CD14-positive monocyte (primary cell): ENCODE data around the gene CPT1A. TPM values are rescaled to one million over a fixed set of nuclear protein-coding genes. Genes with fewer than 3 reads are reported as not detected.

ENCODE experiments used
- DNase-seq, 3 donors: peaks; one replicate each; pipeline ENCODE4 v3.0.0-alpha.2; 2011 to 2022
- H2AFZ ChIP-seq: 2 replicates; pipeline ENCODE4 v1.6.0; 2012; ENCODE audit warnings: mild to moderate bottlenecking, low read depth, low read length, inconsistent platforms; ENCODE audit not compliant: insufficient read depth, poor library complexity, severe bottlenecking
- H3K27ac ChIP-seq, 2 donors: 1 replicate in 1 of 2; 2 replicates in 1 of 2; pipeline ENCODE4 v1.5.1; 2012 to 2013; ENCODE audit warnings: low read length in 2 of 2, control low read depth in 1 of 2, inconsistent platforms in 1 of 2, low read depth in 1 of 2, mild to moderate bottlenecking in 1 of 2
- H3K27me3 ChIP-seq, 2 donors: one replicate each; pipeline versions ENCODE4 v1.6.0 to v1.6.1; 2011 to 2013; ENCODE audit warnings: low read length in 2 of 2; ENCODE audit not compliant: control insufficient read depth in 2 of 2, insufficient read depth in 2 of 2
- H3K36me3 ChIP-seq, 2 donors: replicated peaks in 1 of 2; 1 replicate in 1 of 2; 2 replicates in 1 of 2; pipeline versions ENCODE4 v1.5.1 to v1.6.1; 2012 to 2013; ENCODE audit warnings: low read length in 2 of 2, control low read depth in 1 of 2, inconsistent platforms in 1 of 2, mild to moderate bottlenecking in 1 of 2; ENCODE audit not compliant: insufficient read depth in 2 of 2, control insufficient read depth in 1 of 2
- H3K4me1 ChIP-seq, 2 donors: 1 replicate in 1 of 2; 2 replicates in 1 of 2; pipeline versions ENCODE4 v1.5.1 to v1.6.1; 2012 to 2013; ENCODE audit warnings: low read length in 2 of 2, control low read depth in 1 of 2, inconsistent platforms in 1 of 2, mild to moderate bottlenecking in 1 of 2, moderate library complexity in 1 of 2; ENCODE audit not compliant: insufficient read depth in 2 of 2, control insufficient read depth in 1 of 2
- H3K4me2 ChIP-seq: replicated peaks from 2 replicates; pipeline ENCODE3; 2012; ENCODE audit warnings: low read length, moderate library complexity, mild to moderate bottlenecking; ENCODE audit not compliant: poor library complexity, severe bottlenecking; ENCODE audit errors: extremely low read depth
- H3K4me3 ChIP-seq, 3 experiments: fragments of 200-600 bp in 1 of 3; sonication (generic) in 1 of 3; replicated peaks in 1 of 3; 1 replicate in 2 of 3; 2 replicates in 1 of 3; pipeline ENCODE4 v1.5.1; 2011 to 2013; ENCODE audit warnings: low read length in 3 of 3, mild to moderate bottlenecking in 3 of 3, control low read depth in 2 of 3, low read depth in 2 of 3, inconsistent platforms in 1 of 3, moderate library complexity in 1 of 3
- H3K79me2 ChIP-seq: 2 replicates; pipeline ENCODE4 v1.6.0; 2012; ENCODE audit warnings: mild to moderate bottlenecking, control low read depth, inconsistent platforms, low read length, moderate library complexity; ENCODE audit not compliant: insufficient read depth
- H3K9ac ChIP-seq: 2 replicates; pipeline ENCODE4 v1.6.0; 2017; ENCODE audit warnings: low read length, mild to moderate bottlenecking; ENCODE audit not compliant: insufficient read depth, poor library complexity, severe bottlenecking
- H3K9me3 ChIP-seq, 2 donors: replicated peaks in 1 of 2; 1 replicate in 1 of 2; 2 replicates in 1 of 2; pipeline versions ENCODE4 v1.5.1 to v1.6.1; 2012 to 2013; ENCODE audit warnings: low read length in 2 of 2, control low read depth in 1 of 2; ENCODE audit not compliant: control insufficient read depth in 1 of 2, insufficient read depth in 1 of 2
- H4K20me1 ChIP-seq: 2 replicates; pipeline ENCODE4 v1.6.0; 2012; ENCODE audit warnings: mild to moderate bottlenecking, low read length, control low read depth, moderate library complexity; ENCODE audit not compliant: insufficient read depth
- H3K27ac Mint-ChIP-seq, 7 donors: one replicate each; pipeline ENCODE4 v1.8.0; 2020; ENCODE audit warnings: mild to moderate bottlenecking in 7 of 7, mixed read lengths in 7 of 7, moderate library complexity in 6 of 7, inconsistent platforms in 2 of 7
- H3K27me3 Mint-ChIP-seq, 3 donors: one replicate each; pipeline ENCODE4 v1.8.0; 2021 to 2022; ENCODE audit warnings: low read depth in 3 of 3, mild to moderate bottlenecking in 3 of 3, mixed read lengths in 3 of 3, moderate library complexity in 3 of 3, inconsistent platforms in 1 of 3
- H3K36me3 Mint-ChIP-seq, 2 donors: one replicate each; pipeline ENCODE4 v1.8.0; 2020; ENCODE audit warnings: mixed read lengths in 2 of 2, inconsistent platforms in 1 of 2, mild to moderate bottlenecking in 1 of 2
- H3K4me1 Mint-ChIP-seq: one replicate; pipeline ENCODE4 v1.8.0; 2020; ENCODE audit warnings: mild to moderate bottlenecking, mixed read lengths
- H3K4me3 Mint-ChIP-seq, 2 donors: one replicate each; pipeline ENCODE4 v1.8.0; 2020; ENCODE audit warnings: mild to moderate bottlenecking in 2 of 2, mixed read lengths in 2 of 2, moderate library complexity in 1 of 2
- H3K9me3 Mint-ChIP-seq, 7 donors: one replicate each; pipeline ENCODE4 v1.8.0; 2020 to 2022; ENCODE audit warnings: mixed read lengths in 7 of 7, mild to moderate bottlenecking in 6 of 7, moderate library complexity in 6 of 7, inconsistent platforms in 2 of 7
- CTCF ChIP-seq: fragments of 200-600 bp; IDR thresholded peaks from one replicate; pipeline ENCODE4 v1.8.0; 2022; ENCODE audit warnings: antibody characterized with exemption, mild to moderate bottlenecking
- WGBS: methylation state at CpG from one replicate; pipeline ENCODE4 v1.1.5; 2013; ENCODE audit warnings: missing lambda C conversion rate; ENCODE audit not compliant: insufficient coverage; 5-methylcytosine and 5-hydroxymethylcytosine counted together
- intact Hi-C, 2 donors: fragments of 100-400 bp; cut with micrococcal nuclease; formaldehyde crosslinking; loops; one replicate each; pipeline versions ENCODE4 v1.15.0 to v1.15.1; 2023
- polyA plus RNA-seq, 3 donors: library from polyadenylated mRNA; depleted of rRNA in 1 of 3; unstranded in 2 of 3; stranded (reverse) in 1 of 3; fragments of 300-500 nt in 2 of 3; fragments of >200 nt in 1 of 3; fragmentation: Illumina TruSeq in 2 of 3; gene quantifications; 1 replicate in 2 of 3; 2 replicates in 1 of 3; pipeline ENCODE4 v1.2.3, GENCODE V29; 2012 to 2021

CPT1A gene
- polyA plus RNA-seq, 3 donors, result 5.6 to 42.5 (median 7.0) TPM

DNA sequence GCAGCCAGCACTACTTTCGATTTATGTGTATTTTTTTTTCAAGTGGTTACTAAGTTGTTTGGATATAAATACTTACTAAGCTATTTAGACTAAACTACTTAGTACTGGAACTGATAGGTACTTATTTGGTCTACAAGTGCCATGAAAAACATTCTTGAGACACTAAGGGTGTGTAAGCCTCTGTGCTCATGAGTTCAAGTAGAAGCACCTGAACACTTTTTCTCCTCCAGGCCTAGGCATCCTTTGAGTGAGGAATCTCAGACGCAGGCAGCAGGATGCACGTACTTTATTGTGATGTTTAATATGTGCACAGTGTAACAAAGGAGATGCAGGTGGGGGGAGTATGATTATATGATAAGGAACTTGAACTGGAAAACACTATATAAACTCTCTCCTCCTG, 98.2 kb downstream of the CPT1A start:
- peaks cover 44 to 81% of the 10 kb centered on the region in 2 donors for H3K36me3 ChIP-seq
- DNase-seq, result no peak
- H3K4me1 Mint-ChIP-seq, result peaks cover 8% of the 10 kb centered on the region
- H3K9me3 Mint-ChIP-seq, result no peaks in the 10 kb centered on the region
- no peak overlapping the region for H3K4me2 ChIP-seq
- H4K20me1 ChIP-seq, result no peaks in the 10 kb centered on the region
- no peak overlapping the region for H3K4me3 Mint-ChIP-seq
- no peak overlapping the region for H3K27ac Mint-ChIP-seq
- no peak overlapping the region for H2AFZ ChIP-seq
- intact Hi-C loops, result no loop called here
- peaks cover 17% of the 10 kb centered on the region for H3K79me2 ChIP-seq
- no peak overlapping the region for H3K27ac ChIP-seq
- H3K27me3 Mint-ChIP-seq, result no peaks in the 10 kb centered on the region
- no peak for TF ChIP-seq CTCF
- H3K9me3 ChIP-seq, result no peaks in the 10 kb centered on the region
- no CpG with 5 or more reads among the region's 3 CpGs for WGBS
- no peaks in the 10 kb centered on the region for H3K4me1 ChIP-seq
- peaks cover 49 to 61% of the 10 kb centered on the region in 2 donors for H3K36me3 Mint-ChIP-seq
- no peak overlapping the region for H3K4me3 ChIP-seq
- no peak overlapping the region for H3K9ac ChIP-seq
- H3K27me3 ChIP-seq, result no peaks in the 10 kb centered on the region

DNA sequence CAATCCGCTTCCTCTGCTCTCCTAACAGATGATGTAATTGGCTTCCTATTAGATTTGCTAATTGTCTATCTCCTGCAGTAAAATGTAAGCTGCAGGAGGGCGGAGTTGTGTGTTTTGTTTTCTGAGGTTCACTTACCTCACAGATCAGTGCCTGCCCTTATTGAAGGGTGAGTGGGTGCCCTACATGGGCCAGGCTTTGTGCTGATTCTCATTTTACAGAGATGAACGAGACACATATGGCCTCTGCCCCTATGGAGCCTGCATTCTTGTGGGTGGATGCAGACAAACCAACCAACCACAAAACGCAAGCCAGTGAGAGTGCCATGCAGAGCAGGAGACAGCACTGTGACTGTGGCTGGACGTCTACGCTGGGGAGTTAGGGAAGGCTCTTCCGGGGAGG, 100.3 kb downstream of the CPT1A start:
- no peak for TF ChIP-seq CTCF
- intact Hi-C loops, result no loop called here
- no peak overlapping the region for H3K4me2 ChIP-seq
- no peak for DNase-seq
- peaks cover 8% of the 10 kb centered on the region for H3K79me2 ChIP-seq
- peaks cover 51 to 55% of the 10 kb centered on the region in 2 donors for H3K36me3 Mint-ChIP-seq
- H3K36me3 ChIP-seq, result peaks cover 40 to 76% of the 10 kb centered on the region in 2 donors
- H2AFZ ChIP-seq, result no peak overlapping the region
- no peaks in the 10 kb centered on the region for H3K27me3 ChIP-seq
- no peak overlapping the region for H3K9ac ChIP-seq
- H3K4me3 Mint-ChIP-seq, result no peak overlapping the region
- H3K4me1 ChIP-seq, result peaks cover 11 to 13% of the 10 kb centered on the region in 2 donors
- 90% methylated on average over 2 of the region's 7 CpGs for WGBS
- no peaks in the 10 kb centered on the region for H3K9me3 Mint-ChIP-seq
- H3K27ac Mint-ChIP-seq, result peak overlapping the region in 2 of 7 donors; percentile 6 to 56
- H4K20me1 ChIP-seq, result no peaks in the 10 kb centered on the region
- peaks cover 18% of the 10 kb centered on the region for H3K4me1 Mint-ChIP-seq
- no peaks in the 10 kb centered on the region for H3K9me3 ChIP-seq
- no peak overlapping the region for H3K4me3 ChIP-seq
- no peak overlapping the region for H3K27ac ChIP-seq
- no peaks in the 10 kb centered on the region for H3K27me3 Mint-ChIP-seq
